ENCODE results near the gene PRG3. TPM values are rescaled to one million over a fixed set of nuclear protein-coding genes. Genes with fewer than 3 reads are reported as not detected.
A peak's percentile ranks its signal among the peaks of the same experiment; 100 is the strongest.
"Not testable (repeated sequence)": the region's sequence is repeated elsewhere in the genome, so short reads cannot be mapped to it uniquely, and the experiment has no call there.

Gene PRG3
- total RNA-seq, 6 experiments from 2014 or later: not detected

DNA sequence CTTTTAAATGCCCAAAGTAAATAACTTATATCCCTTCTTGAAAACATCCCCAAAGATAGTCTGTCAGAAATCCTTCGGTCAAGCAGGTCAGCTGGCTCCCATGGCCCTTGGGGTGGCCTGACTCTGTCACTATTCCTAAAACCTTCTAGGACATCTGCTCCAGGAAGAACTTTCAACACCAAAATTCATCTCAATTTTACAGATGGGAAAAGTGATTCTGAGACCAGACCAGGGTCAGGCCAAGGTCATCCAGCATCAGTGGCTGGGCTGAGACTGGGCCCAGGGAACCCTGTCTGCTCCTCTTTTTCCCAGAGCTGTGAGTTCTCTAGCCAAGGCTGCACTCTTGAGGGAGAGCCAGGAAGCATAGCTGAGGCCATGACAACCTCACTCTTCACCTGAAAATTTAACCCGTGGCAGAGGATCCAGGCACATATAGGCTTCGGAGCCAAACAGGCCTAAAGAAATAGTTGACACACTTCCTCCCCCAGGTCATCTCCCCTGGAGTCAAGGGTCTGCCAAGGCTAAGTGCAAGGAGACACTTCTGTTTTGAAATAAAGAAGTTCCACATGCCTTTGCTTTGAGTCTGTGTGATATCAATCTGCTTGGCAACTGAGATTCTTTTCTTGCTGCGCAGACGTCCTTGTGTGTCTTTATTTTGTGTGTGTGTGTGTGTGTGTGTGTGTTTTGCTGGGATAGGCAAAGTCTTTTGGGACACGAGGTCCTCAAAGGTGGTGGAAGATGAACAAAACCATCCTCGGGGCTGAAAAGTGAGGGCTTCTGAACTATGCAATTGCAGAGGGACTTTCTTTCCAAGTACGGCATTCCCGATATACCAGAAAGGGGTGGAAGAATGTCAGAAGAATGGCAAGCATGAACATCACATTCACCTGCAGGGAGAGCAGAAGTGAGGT lies 26.3 kb upstream of the PRG3 start:
- peaks cover 9 to 59% (median 33%) of the 10 kb centered on the region in 4 donors for H3K36me3 ChIP-seq
- H3K27me3 ChIP-seq: no peaks in the 10 kb centered on the region
- no peaks in the 10 kb centered on the region for H3K4me1 ChIP-seq
- no peak for DNase-seq
- H3K9me3 ChIP-seq: no peaks in the 10 kb centered on the region
- peak in 2 of 4 donors; percentile 6 to 8 for ATAC-seq
- 74% methylated on average over 8 of the region's 9 CpGs for WGBS (ENCODE audit: insufficient coverage, low coverage, low lambda C conversion rate, missing lambda C conversion rate)
- TF ChIP-seq POLR2A (IDR thresholded peaks at IDR 0.05): no peak
- TF ChIP-seq, protein P1, sequence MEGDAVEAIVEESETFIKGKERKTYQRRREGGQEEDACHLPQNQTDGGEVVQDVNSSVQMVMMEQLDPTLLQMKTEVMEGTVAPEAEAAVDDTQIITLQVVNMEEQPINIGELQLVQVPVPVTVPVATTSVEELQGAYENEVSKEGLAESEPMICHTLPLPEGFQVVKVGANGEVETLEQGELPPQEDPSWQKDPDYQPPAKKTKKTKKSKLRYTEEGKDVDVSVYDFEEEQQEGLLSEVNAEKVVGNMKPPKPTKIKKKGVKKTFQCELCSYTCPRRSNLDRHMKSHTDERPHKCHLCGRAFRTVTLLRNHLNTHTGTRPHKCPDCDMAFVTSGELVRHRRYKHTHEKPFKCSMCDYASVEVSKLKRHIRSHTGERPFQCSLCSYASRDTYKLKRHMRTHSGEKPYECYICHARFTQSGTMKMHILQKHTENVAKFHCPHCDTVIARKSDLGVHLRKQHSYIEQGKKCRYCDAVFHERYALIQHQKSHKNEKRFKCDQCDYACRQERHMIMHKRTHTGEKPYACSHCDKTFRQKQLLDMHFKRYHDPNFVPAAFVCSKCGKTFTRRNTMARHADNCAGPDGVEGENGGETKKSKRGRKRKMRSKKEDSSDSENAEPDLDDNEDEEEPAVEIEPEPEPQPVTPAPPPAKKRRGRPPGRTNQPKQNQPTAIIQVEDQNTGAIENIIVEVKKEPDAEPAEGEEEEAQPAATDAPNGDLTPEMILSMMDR (IDR thresholded peaks at IDR 0.05): no peak
- H3K27ac ChIP-seq: no peak overlapping the region
- no peak overlapping the region for H3K4me3 ChIP-seq
- intact Hi-C loops (cut with DNase I): no loop called here

- Histone ChIP-seq H3K4me1 (no peaks in the 10 kb centered on the region), H3K27me3 (no peaks in the 10 kb centered on the region), H3K27ac (no peak overlapping the region), H3K4me3 (no peak overlapping the region), H3K9me3 (no peaks in the 10 kb centered on the region), H3K36me3 (peaks cover 9 to 50% (median 30%) of the 10 kb centered on the region in 4 donors)
- TF ChIP-seq, protein P1 (IDR thresholded peaks at IDR 0.05): no peak
- TF ChIP-seq POLR2A (IDR thresholded peaks at IDR 0.05): no peak
- WGBS (ENCODE audit: insufficient coverage, low coverage, low lambda C conversion rate, missing lambda C conversion rate): 44% methylated on average over 3 of the region's 4 CpGs
- no peak for DNase-seq
- ATAC-seq: peak; percentile 19 to 78 (median 42)
- intact Hi-C loops (cut with DNase I): no loop called here
These were observed 25.5 kb upstream of the PRG3 start for GRCh38 chr11:57406337-57406904.

DNA sequence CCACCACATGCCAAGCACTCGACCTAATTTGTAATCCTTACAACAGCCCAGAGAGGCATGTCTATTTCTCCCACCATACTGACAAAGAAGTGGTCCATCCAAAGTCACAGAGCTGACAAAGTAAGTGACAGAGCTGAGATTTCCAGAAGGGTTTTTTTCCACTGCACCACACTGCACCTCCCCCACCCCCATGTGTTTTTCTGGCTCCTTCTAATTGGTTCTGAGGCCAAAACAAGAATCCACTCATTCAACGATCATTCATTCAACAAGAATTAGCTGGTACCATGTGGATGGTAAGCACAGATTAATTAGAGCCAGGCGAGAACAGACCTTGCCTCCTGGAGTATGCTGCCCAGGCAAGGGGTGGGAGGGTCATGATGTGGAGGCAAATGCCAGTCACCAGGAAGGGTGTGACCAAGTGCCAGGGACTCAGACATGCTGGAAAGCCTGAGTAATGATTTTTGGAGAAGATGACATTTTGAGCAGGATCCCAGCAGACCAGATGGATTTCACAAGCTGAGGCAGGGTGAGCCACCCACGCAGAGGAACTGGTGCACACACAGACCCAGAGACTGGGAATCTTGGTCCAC lies 24.4 kb upstream of the PRG3 start:
- no peaks in the 10 kb centered on the region for H3K9me3 ChIP-seq
- no peak for TF ChIP-seq POLR2A (IDR thresholded peaks at IDR 0.05)
- TF ChIP-seq, protein P1 (IDR thresholded peaks at IDR 0.05): no peak
- ATAC-seq: peak in 2 of 4 donors; percentile 17 to 20
- no peak overlapping the region for H3K4me3 ChIP-seq
- intact Hi-C loops (cut with DNase I): no loop called here
- H3K36me3 ChIP-seq: peaks cover 9 to 40% (median 24%) of the 10 kb centered on the region in 4 donors
- no peak for DNase-seq
- H3K27me3 ChIP-seq: no peaks in the 10 kb centered on the region
- WGBS (ENCODE audit: insufficient coverage, low coverage, low lambda C conversion rate, missing lambda C conversion rate): 87% methylated on average over 4 of the region's 4 CpGs
- H3K27ac ChIP-seq: no peak overlapping the region
- H3K4me1 ChIP-seq: peaks cover 0 to 4% (median 0%) of the 10 kb centered on the region in 4 donors

GRCh38 chr11:57403802-57404147 lies 22.8 kb upstream of the PRG3 start:
- Histone ChIP-seq H3K9me3 (no peaks in the 10 kb centered on the region), H3K4me1 (peaks cover 0 to 4% (median 2%) of the 10 kb centered on the region in 4 donors), H3K4me3 (no peak overlapping the region), H3K27ac (no peak overlapping the region), H3K27me3 (no peaks in the 10 kb centered on the region), H3K36me3 (peaks cover under 1 to 24% (median 14%) of the 10 kb centered on the region in 4 donors)
- 50% methylated on average over 1 of the region's 2 CpGs for WGBS (ENCODE audit: insufficient coverage, low coverage, low lambda C conversion rate, missing lambda C conversion rate)
- intact Hi-C loops (cut with DNase I): no loop called here
- ATAC-seq (no peak), DNase-seq (no peak)
- TF ChIP-seq, protein P1 (IDR thresholded peaks at IDR 0.05): no peak
- TF ChIP-seq POLR2A (IDR thresholded peaks at IDR 0.05): no peak

DNA sequence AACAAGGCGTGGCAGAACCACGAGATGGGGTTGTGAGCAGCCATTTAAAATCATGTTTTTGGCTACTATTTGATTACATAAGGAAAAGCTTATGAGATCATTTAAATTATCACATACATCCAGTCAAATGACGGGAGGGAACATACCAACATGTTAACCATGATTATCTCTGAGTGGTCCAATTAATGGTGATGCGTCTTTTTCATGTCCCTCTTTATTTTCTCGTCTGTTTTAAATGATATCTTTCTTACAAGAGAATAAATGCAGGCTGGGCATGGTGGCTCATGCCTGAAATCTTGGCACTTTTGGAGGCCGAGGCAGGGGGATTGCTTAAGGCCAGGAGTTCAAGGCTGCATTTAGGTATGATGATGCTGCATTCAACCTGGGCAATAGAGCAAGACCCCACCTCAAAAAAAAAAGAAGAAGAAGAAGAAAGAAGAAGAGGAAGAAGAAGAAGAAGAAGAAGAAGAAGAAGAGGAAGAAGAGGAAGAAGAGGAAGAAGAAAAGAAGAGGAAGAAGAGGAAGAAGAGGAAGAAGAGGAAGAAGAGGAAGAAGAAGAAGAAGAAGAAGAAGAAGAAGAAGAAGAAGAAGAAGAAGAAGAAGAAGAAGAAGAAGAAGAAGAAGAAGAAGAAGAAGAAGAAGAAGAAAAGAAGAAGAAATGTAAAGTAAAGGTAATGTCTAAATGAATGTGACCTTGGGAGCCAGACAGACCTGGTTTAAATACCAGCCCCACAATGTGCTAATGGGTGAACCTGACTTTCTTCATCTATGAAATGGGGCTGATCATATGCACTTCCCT lies 22.3 kb upstream of the PRG3 start:
- ATAC-seq; H3K4me3 ChIP-seq; H3K9me3 ChIP-seq; H3K4me1 ChIP-seq; intact Hi-C loops (cut with DNase I); H3K27me3 ChIP-seq; H3K27ac ChIP-seq; DNase-seq: not testable (repeated sequence)
- peaks cover 0 to 18% (median 12%) of the 10 kb centered on the region in 4 donors for H3K36me3 ChIP-seq
- 81% methylated on average over 6 of the region's 6 CpGs for WGBS (ENCODE audit: insufficient coverage, low coverage, low lambda C conversion rate, missing lambda C conversion rate)

All from right lobe of liver (tissue), 6 donors.